Measurements from ENCODE around the gene SEMA5A. TPM values are rescaled to one million over a fixed set of nuclear protein-coding genes. Genes with fewer than 3 reads are reported as not detected.

SEMA5A gene
- total RNA-seq, result under 1 TPM; 0.08 to 0.10 TPM

GRCh38 chr5:9545992-9546851 lies at the start of gene SEMA5A:
TSS of gene SEMA5A (minus strand) at chr5:9546075. CDS start at chr5:9379946, 166,129 bp downstream.

Small RNAs within 50 kb of the gene (microRNA-seq; reads per million reads assigned to microRNA genes)
- not detected for gene MIR4636 (ENCODE audit: borderline microRNAs expressed, borderline replicate concordance)

Other genes with a start within 250 kb of the SEMA5A start
- not detected for gene TAS2R1, start 84.3 kb upstream of the SEMA5A start, total RNA-seq

Data from activated naive CD4-positive, alpha-beta T cell treated with anti-CD3 and anti-CD28 coated beads, Interleukin-2, amount 10 ng/mL, durations not matched to agents 5 hours and 36 hours (primary cell).